ENCODE data around the gene ZNF335.
"Not testable (repeated sequence)": the region's sequence is repeated elsewhere in the genome, so short reads cannot be mapped to it uniquely, and the experiment has no call there.

The ZNF335 gene

GRCh38 chr20:45969712-45970634, 2.0 kb downstream of the ZNF335 start:
- peak; percentile 61 for DNase-seq

- no peak for DNase-seq
These were observed 2.9 kb downstream of the ZNF335 start for GRCh38 chr20:45968801-45969711.

GRCh38 chr20:45968081-45968671, 3.8 kb downstream of the ZNF335 start:
- no peak for DNase-seq

- DNase-seq, result no peak
These were observed 4.4 kb downstream of the ZNF335 start for GRCh38 chr20:45967551-45968080.

GRCh38 chr20:45965169-45966002, 6.6 kb downstream of the ZNF335 start:
- no peak for DNase-seq

GRCh38 chr20:45964006-45964400, 8.0 kb downstream of the ZNF335 start:
- DNase-seq, result no peak

- DNase-seq, result peak; percentile 1
These were observed 8.7 kb downstream of the ZNF335 start for GRCh38 chr20:45963059-45964005.

GRCh38 chr20:45962031-45962755, 9.8 kb downstream of the ZNF335 start:
- no peak for DNase-seq

- no peak for DNase-seq
These were observed 11.9 kb downstream of the ZNF335 start for GRCh38 chr20:45959956-45960630.

- no peak for DNase-seq
These were observed 12.9 kb downstream of the ZNF335 start for GRCh38 chr20:45959126-45959525.

- no peak for DNase-seq
These were observed 13.4 kb downstream of the ZNF335 start for GRCh38 chr20:45958593-45958992.

GRCh38 chr20:45957021-45957941, 14.7 kb downstream of the ZNF335 start:
- no peak for DNase-seq

- DNase-seq, result not testable (repeated sequence)
These were observed 15.7 kb downstream of the ZNF335 start for GRCh38 chr20:45956326-45956725.

GRCh38 chr20:45953672-45954071, 18.3 kb downstream of the ZNF335 start:
- DNase-seq, result no peak

GRCh38 chr20:45952861-45953260, 19.1 kb downstream of the ZNF335 start:
- no peak for DNase-seq

- DNase-seq, result no peak
These were observed 19.8 kb downstream of the ZNF335 start for GRCh38 chr20:45951925-45952834.

GRCh38 chr20:45950330-45950646, 21.7 kb downstream of the ZNF335 start:
- DNase-seq, result no peak

Measured in NCI-H1694 treated with DMSO at 0.1 percent for 48 hours (cell line).